Right renal cortex interstitium (tissue), 3 donors: ENCODE results near the gene OSBPL6. TPM values are rescaled to one million over a fixed set of nuclear protein-coding genes. Genes with fewer than 3 reads are reported as not detected.
"Not testable (repeated sequence)": the region's sequence is repeated elsewhere in the genome, so short reads cannot be mapped to it uniquely, and the experiment has no call there.

Source experiments
- DNase-seq, 3 donors: peaks; one replicate each; pipeline ENCODE4 v3.0.0-alpha.2; 2013; ENCODE audit warnings: low read depth in 3 of 3, low spot score in 2 of 3
- polyA plus RNA-seq, 3 donors: library from polyadenylated mRNA; unstranded; fragments of 120-200 nt; gene quantifications; one replicate each; pipeline ENCODE4 v1.2.1, GENCODE V29; 2013; ENCODE audit not compliant: insufficient read length in 3 of 3

The OSBPL6 gene
- 1 to 10 TPM; 5.2 to 5.9 (median 5.3) TPM for polyA plus RNA-seq

DNA sequence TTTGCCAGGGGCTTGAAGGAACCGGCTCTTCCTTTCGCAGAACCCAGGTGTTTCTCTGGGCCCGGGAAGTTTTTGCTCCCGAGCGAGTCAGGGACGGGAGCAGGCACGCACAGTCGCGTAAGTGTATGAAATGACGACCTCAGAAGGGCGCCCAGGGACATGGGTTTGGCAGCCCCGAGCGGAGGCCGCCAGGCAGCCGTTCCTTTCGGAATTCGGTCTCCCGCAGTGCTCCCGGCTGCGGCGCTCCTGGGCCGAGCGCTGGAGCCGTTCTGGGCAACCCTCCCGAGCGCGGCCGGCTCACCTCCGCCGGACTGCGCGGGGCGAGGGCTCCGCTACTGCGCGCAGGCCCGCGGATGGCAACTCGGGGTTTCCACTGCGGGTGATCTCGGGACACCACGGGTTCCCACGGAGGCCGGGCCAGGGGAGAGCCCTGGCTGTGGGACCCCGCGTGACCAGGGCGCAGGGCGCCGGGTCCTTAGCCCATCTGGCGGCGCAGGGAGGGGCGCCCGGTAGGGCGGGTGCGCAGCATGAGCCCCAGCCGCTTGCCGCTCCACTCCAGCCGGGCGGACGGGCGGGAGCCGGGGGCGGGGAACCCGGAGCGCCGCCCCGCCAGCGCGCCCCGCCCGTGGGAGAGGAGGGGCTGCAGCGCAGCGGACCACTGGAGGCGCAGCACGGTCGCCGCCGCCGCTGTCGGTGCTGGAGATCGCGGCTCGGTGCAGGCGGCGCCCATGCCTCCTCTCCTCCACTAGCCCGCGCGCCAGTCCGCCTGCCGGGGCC, at the start of gene OSBPL6:
Gene OSBPL6, plus strand, starts transcription at position 690 of the 777 bp plus-strand sequence. CDS start 111,673 bp downstream, outside the sequence.
- DNase-seq: peak; percentile 29 to 67 (median 61)

DNA sequence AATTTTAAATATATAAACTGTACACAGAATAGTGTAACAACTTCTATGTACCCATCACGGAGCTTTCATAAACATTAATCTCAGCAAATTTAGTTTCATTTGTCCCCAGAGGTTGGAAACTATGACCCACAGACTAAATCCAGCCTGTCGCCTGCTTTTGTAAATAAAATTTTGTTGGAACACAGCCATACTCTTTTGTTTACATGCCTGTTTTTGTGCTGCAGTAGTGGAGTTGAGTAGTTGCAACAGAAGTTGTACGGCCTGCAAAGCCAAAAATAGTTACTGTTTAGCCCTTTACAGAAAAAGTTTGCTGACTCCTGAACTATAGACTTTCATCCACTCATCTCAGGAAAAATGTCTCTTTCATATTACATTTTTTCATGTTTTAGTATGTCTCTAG, 42.3 kb upstream of the OSBPL6 start:
- no peak for DNase-seq

DNA sequence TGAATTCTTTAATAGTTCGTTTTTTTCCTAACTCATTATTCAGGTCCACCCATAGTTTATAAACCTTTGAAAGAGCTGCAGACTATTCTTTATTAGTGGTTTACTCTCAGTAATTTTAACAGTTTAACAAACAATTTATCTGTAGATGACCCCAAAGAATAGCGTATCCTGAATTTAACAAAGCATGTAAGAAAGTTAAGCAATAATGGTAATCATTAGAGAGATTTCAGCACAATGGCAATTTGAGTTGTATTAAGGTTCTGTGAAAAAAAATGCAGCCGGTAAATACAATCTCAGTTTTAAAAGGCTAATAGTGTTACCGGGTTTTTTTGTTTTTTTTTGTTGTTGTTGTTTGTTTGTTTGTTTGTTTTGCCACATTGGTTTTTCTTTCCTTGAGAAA, 41.8 kb upstream of the OSBPL6 start:
- no peak for DNase-seq

DNA sequence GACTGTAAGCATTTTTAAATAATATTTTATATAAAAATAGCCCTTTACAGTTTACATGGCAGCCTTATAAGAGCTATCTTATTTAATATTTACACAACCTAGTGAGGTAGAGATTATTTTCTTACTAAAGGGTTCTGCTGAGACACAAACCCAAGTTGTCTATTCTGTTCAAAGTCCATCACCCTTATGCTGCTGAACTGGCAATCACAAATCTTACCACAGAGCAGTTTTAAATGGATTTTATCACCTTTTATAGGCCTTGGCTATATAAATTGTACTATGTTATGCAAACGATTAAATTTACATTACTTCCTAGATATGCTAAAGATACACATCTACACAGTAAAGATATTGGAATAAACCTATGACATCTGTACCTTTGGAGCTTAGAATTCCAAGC, 41.3 kb upstream of the OSBPL6 start:
- no peak for DNase-seq

DNA sequence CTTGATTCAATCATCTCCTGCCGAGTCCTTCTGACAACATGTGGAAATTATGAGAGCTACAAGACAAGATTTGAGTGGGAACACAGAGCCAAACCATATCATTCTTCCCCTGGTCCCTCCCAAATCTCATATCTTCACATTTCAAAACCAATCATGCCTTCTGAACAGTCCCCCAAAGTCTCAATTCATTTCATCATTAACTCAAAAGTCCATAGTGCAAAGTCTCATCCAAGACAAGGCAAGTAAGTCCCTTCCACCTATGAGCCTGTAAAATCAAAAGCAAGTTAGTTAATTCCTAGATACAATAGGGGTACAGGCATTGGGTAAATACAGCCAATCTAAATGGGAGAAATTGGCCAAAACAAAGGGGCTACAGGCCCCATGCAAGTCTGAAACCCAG, 40.4 kb upstream of the OSBPL6 start:
- not testable (repeated sequence) for DNase-seq

DNA sequence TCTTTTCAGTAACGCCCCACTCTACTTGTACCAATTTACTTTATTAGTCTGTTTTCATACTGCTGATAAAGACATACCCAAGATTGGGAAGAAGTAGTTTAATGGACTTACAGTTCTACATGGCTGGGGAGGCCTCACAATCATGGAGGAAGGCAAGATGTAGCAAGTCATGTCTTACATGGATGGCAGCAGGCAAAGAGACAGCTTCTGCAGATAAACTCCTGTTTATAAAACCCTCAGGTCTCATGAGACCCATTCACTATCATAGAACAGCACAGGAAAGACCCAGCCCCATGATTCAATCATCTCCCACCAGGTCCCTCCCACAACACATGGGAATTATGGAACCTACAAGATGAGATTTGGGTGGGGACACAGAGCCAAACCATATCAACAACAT, 38.8 kb upstream of the OSBPL6 start:
- no peak for DNase-seq

DNA sequence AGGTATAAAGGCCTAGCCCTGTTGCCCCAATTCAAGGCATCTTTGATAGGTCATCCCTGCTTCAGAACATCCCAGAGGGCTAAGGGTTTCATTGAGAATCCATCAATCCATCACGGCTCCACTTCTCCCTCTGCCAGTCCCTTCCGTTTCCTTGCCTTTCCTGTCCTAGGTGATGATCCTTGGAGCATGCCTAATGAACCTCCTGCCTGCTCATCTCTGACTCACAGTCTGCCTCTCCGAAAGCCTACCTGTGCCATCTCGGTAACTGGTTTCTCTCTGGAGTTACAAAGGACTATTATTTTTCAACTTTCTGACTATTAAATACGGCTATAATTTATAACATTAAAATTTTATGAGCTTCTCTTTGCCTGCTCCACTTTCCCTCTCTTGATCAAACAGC, 36.7 kb upstream of the OSBPL6 start:
- no peak for DNase-seq

GRCh38 chr2:178159966-178160365, 34.3 kb upstream of the OSBPL6 start:
- DNase-seq: no peak

GRCh38 chr2:178160601-178161000, 33.7 kb upstream of the OSBPL6 start:
- no peak for DNase-seq

DNA sequence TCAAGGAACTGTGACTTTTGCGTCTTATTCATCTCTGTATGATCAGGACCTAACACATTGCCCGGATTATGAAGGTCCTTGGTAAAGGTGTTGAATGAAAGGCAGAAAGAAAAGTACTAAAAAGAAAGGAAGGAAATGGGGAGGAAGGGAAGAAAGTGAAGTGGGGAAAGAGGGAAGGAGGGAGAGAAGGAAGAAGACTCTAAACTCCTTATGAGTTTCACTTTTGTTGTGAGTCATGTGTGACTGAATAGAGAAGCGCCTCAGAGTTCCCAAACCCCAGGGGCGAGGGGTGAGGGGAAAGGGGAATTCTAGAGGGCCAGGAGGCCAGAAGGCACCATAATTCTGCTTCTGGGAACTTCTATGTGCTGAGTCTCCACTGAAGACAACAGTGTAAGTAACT, 30.9 kb upstream of the OSBPL6 start:
- no peak for DNase-seq

DNA sequence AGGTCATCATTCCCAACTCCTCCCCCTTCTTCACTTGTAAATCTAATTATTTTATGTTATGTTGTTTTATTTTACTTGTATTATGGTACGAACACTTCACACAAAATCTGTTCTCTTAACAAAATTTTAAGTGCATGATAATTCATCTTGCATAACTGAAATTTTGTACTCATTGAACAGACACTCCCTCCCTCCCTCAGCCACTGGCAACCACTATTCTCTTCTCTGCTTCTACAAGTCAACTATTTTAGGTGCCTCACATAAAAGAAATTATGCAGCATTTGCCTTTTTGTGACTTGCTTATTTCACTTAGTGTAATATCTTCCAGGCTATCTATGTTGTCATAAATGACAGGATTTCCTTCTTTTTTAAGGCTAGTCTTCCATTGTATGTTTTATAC, 30.4 kb upstream of the OSBPL6 start:
- DNase-seq: no peak

GRCh38 chr2:178173657-178174056, 20.7 kb upstream of the OSBPL6 start:
- no peak for DNase-seq

- DNase-seq: no peak
Observed at GRCh38 chr2:178177066-178177679, 17.1 kb upstream of the OSBPL6 start.

- DNase-seq: not testable (repeated sequence)
Observed at GRCh38 chr2:178180648-178181047, 13.7 kb upstream of the OSBPL6 start.

DNA sequence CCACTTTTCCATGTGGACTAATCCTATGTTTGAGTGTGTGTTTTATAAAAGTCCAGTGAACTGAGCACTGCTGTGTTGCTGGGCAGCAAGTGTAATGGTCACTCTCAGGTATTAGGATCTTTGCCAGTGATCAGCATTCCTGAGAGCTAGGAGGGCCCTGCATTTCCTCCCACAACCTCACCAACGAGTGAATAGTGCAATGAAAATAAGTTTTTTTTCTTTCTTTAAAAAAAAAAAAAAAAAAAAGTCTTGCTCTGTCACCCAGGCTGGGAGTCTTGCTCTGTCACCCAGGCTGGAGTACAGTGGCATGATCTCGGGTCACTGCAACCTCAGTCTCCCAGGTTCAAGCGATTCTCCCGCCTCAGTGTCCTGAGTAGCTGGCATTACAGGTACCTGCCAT, 6.5 kb upstream of the OSBPL6 start:
- DNase-seq: no peak

GRCh38 chr2:178188466-178188865, 5.8 kb upstream of the OSBPL6 start:
- no peak for DNase-seq

- DNase-seq: no peak
Observed at GRCh38 chr2:178191004-178191508, 3.3 kb upstream of the OSBPL6 start.

GRCh38 chr2:178191511-178191910, 2.8 kb upstream of the OSBPL6 start:
- DNase-seq: no peak

DNA sequence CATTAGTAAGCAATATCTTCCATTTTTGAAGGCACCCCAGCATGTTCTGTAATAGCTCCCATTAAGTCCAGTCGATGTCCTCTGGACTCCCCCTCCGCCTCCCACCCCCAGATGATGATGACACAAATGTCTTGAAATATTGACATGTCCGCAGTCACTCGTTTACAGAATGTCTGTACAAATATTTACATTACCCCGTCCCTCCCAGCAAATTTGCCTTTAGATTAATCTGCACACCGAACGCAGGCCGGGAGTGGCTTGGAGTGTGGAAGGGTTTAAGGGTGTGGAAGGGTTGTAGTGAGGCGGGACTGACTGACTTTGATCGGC, 853 bp upstream of the OSBPL6 start:
- no peak for DNase-seq

- DNase-seq: peak; percentile 36 to 53 (median 51)
Observed at GRCh38 chr2:178194600-178195389, 483 bp downstream of the OSBPL6 start.

- DNase-seq: no peak
Observed at GRCh38 chr2:178195390-178196166, 1.3 kb downstream of the OSBPL6 start.
